Kidney epithelial cell (primary cell): ENCODE data around the gene TARBP1. TPM values are rescaled to one million over a fixed set of nuclear protein-coding genes. Genes with fewer than 3 reads are reported as not detected.

Experiments
- DNase-seq: peaks from one replicate; pipeline ENCODE4 v3.0.0-alpha.2; 2010; ENCODE audit warnings: low read depth
- H3K27me3 ChIP-seq: 2 replicates; pipeline ENCODE4 v1.6.0; 2011; ENCODE audit warnings: low read length; ENCODE audit not compliant: control insufficient read depth, insufficient read depth
- H3K36me3 ChIP-seq: 2 replicates; pipeline ENCODE4 v1.5.1; 2011; ENCODE audit warnings: low read length; ENCODE audit not compliant: control insufficient read depth, insufficient read depth
- H3K4me3 ChIP-seq: 2 replicates; pipeline ENCODE4 v1.5.1; 2011; ENCODE audit warnings: low read depth, mild to moderate bottlenecking, control low read depth, low read length
- total RNA-seq: library from RNA; depleted of rRNA; stranded (reverse); fragments of >200 nt; gene quantifications from 2 replicates; pipeline ENCODE4 v1.2.3, GENCODE V29; 2015
- TF ChIP-seq, protein P1 (sequence below): IDR thresholded peaks from 2 replicates; pipeline ENCODE4 v1.5.1; 2011; ENCODE audit warnings: mild to moderate bottlenecking, moderate library complexity, low read length, control low read depth, inconsistent platforms; ENCODE audit not compliant: insufficient read depth, poor library complexity, severe bottlenecking

TARBP1 gene
- total RNA-seq, 1 donor from 2014 or later: 22.1 TPM

- TF ChIP-seq, protein P1, sequence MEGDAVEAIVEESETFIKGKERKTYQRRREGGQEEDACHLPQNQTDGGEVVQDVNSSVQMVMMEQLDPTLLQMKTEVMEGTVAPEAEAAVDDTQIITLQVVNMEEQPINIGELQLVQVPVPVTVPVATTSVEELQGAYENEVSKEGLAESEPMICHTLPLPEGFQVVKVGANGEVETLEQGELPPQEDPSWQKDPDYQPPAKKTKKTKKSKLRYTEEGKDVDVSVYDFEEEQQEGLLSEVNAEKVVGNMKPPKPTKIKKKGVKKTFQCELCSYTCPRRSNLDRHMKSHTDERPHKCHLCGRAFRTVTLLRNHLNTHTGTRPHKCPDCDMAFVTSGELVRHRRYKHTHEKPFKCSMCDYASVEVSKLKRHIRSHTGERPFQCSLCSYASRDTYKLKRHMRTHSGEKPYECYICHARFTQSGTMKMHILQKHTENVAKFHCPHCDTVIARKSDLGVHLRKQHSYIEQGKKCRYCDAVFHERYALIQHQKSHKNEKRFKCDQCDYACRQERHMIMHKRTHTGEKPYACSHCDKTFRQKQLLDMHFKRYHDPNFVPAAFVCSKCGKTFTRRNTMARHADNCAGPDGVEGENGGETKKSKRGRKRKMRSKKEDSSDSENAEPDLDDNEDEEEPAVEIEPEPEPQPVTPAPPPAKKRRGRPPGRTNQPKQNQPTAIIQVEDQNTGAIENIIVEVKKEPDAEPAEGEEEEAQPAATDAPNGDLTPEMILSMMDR: no peak
- DNase-seq: no peak
- Histone ChIP-seq H3K27me3 (no peaks in the 10 kb centered on the region), H3K36me3 (no peaks in the 10 kb centered on the region), H3K4me3 (no peak overlapping the region)
Measured at GRCh38 chr1:234515821-234516241, 36.9 kb upstream of the TARBP1 start.

GRCh38 chr1:234515411-234515810 is 36.4 kb upstream of the TARBP1 start:
- no peaks in the 10 kb centered on the region for H3K36me3 ChIP-seq
- H3K4me3 ChIP-seq: no peak overlapping the region
- H3K27me3 ChIP-seq: no peaks in the 10 kb centered on the region
- DNase-seq: no peak
- TF ChIP-seq, protein P1: no peak

GRCh38 chr1:234512451-234512861 is 33.5 kb upstream of the TARBP1 start:
- Histone ChIP-seq H3K36me3 (no peaks in the 10 kb centered on the region), H3K27me3 (no peaks in the 10 kb centered on the region), H3K4me3 (no peak overlapping the region)
- TF ChIP-seq, protein P1: no peak
- no peak for DNase-seq

DNA sequence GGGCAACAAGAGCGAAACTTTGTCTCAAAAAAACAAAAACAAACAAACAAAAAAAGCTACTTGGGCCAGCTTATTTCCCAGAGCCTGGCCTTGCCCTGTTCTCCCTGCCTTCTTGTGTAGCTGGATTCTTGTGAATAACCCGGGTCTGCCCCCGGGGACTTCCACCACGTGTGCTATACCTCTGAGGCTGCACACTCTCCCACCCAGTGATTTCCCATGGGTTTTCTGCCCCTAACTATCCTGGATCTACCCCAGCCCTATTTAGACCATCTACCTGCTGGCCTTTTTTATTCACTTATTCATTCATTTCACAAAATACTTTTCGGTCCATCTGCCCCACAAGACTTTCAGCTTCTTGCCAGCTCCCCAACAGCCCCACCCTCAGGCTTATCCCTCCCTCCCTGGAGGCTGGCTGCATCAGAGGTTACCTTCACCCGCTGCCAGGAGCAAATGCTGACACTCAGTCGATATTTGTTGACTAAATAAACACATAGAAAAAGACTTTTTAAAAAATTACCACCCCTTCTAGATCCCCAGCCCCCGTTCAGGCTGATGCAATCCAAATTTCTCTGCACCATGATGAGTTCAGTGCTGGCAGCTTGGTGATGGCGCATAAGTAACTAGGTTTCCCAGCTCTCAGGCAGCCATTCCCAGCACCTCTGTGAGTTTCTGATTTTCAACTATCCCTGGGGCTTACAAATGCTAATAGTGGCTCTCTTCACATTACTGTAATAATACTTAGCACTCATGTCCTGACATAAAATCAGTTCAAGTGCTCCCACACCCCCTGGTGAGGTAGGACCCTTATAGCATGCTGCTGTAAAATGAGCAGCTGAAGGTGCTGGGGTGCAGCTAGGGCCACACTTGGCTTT is 30.7 kb upstream of the TARBP1 start:
- H3K27me3 ChIP-seq: no peaks in the 10 kb centered on the region
- H3K36me3 ChIP-seq: no peaks in the 10 kb centered on the region
- TF ChIP-seq, protein P1: no peak
- DNase-seq: no peak
- no peak overlapping the region for H3K4me3 ChIP-seq

GRCh38 chr1:234507626-234508387 is 28.8 kb upstream of the TARBP1 start:
- TF ChIP-seq, protein P1: no peak
- no peaks in the 10 kb centered on the region for H3K27me3 ChIP-seq
- H3K36me3 ChIP-seq: no peaks in the 10 kb centered on the region
- no peak for DNase-seq
- H3K4me3 ChIP-seq: no peak overlapping the region
